Esophagus muscularis mucosa (tissue), 4 donors: Measurements from ENCODE around the gene DPY19L3. TPM values are rescaled to one million over a fixed set of nuclear protein-coding genes. Genes with fewer than 3 reads are reported as not detected.
"Not testable (repeated sequence)": the region's sequence is repeated elsewhere in the genome, so short reads cannot be mapped to it uniquely, and the experiment has no call there.

Experiments
- DNase-seq: peaks from one replicate; pipeline ENCODE4 v3.0.0-alpha.2; 2017; ENCODE audit errors: extremely low spot score
- H3K27ac ChIP-seq, 4 donors: fragments of 200-600 bp; sonication (generic); replicated peaks in 1 of 4; 1 replicate in 3 of 4; 2 replicates in 1 of 4; pipeline ENCODE4 v1.5.1; 2016 to 2019; ENCODE audit warnings: mild to moderate bottlenecking in 1 of 4
- H3K27me3 ChIP-seq, 4 donors: fragments of 200-600 bp; sonication (generic); one replicate each; pipeline versions ENCODE4 v1.5.1 to v1.6.0; 2016 to 2019
- H3K36me3 ChIP-seq, 4 donors: fragments of 200-600 bp; sonication (generic); one replicate each; pipeline ENCODE4 v1.5.1; 2016 to 2019
- H3K4me1 ChIP-seq, 4 donors: fragments of 200-600 bp; sonication (generic); one replicate each; pipeline ENCODE4 v1.5.1; 2016 to 2019
- H3K4me3 ChIP-seq, 4 donors: fragments of 200-600 bp; sonication (generic); 1 replicate in 2 of 4; 2 replicates in 2 of 4; pipeline ENCODE4 v1.5.1; 2016 to 2019; ENCODE audit warnings: mild to moderate bottlenecking in 4 of 4, moderate library complexity in 1 of 4
- H3K9me3 ChIP-seq, 4 donors: fragments of 200-600 bp; sonication (generic); 1 replicate in 3 of 4; 2 replicates in 1 of 4; pipeline ENCODE4 v1.5.1; 2016 to 2019
- EP300 ChIP-seq: sonication (generic); formaldehyde crosslinking; IDR thresholded peaks from one replicate; pipeline ENCODE4 v1.6.1; 2017; ENCODE audit warnings: antibody characterized with exemption
- POLR2A ChIP-seq: fragments of 450-650 bp; IDR thresholded peaks from one replicate; pipeline ENCODE4 v1.6.1; 2017; ENCODE audit warnings: antibody characterized with exemption, moderate library complexity, mild to moderate bottlenecking, low read depth
- POLR2AphosphoS5 ChIP-seq, 2 donors: sonication (generic); formaldehyde crosslinking; IDR thresholded peaks; one replicate each; pipeline ENCODE4 v1.6.1; 2017; ENCODE audit warnings: antibody characterized with exemption in 2 of 2
- WGBS: methylation state at CpG from one replicate; pipeline ENCODE4 v1.1.5; 2018; 5-methylcytosine and 5-hydroxymethylcytosine counted together
- intact Hi-C: fragments of 100-400 bp; cut with DNase I; formaldehyde crosslinking; loops from one replicate; pipeline ENCODE4 v1.15.1; 2023
- total RNA-seq, 4 donors: library from RNA; depleted of rRNA; stranded (reverse); fragments of >200 nt; gene quantifications; one replicate each; pipeline versions ENCODE4 v1.1.0 to v1.2.1, GENCODE V29; 2016
- TF ChIP-seq, protein P1 (sequence below), 3 experiments: fragments of 200-600 bp in 2 of 3; fragments of 450-650 bp in 1 of 3; sonication (generic) in 2 of 3; IDR thresholded peaks; one replicate each; pipeline ENCODE4 v1.5.1; 2017 to 2019; ENCODE audit warnings: antibody characterized with exemption in 3 of 3, mild to moderate bottlenecking in 2 of 3, moderate library complexity in 1 of 3

DPY19L3 gene
- total RNA-seq, 4 donors from 2014 or later, result 13.6 to 16.4 (median 14.6) TPM

DNA sequence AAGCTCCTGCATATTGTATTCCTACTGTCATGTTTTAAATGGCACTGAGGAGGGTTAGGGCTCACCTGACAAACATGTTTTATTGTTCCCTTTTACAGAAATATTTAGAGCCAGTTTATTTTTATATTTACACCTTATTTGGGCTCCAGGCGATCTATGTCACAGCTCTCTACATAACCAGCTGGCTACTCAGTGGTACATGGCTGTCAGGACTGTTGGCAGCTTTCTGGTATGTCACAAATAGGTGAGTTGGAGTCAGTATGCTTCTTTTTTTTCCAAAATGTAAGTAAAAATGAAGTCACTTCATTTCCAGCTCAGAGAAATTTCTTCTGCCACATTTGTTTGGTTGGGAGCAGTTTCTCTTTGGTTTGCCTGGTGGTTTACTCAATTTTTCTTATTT is 31.5 kb downstream of the DPY19L3 start:
- H3K27me3 ChIP-seq, result no peaks in the 10 kb centered on the region
- intact Hi-C loops, result no loop called here
- no peaks in the 10 kb centered on the region for H3K9me3 ChIP-seq
- TF ChIP-seq POLR2AphosphoS5 (IDR thresholded peaks at IDR 0.05) (no peak), EP300 (no peak), POLR2A (no peak)
- TF ChIP-seq, protein P1, sequence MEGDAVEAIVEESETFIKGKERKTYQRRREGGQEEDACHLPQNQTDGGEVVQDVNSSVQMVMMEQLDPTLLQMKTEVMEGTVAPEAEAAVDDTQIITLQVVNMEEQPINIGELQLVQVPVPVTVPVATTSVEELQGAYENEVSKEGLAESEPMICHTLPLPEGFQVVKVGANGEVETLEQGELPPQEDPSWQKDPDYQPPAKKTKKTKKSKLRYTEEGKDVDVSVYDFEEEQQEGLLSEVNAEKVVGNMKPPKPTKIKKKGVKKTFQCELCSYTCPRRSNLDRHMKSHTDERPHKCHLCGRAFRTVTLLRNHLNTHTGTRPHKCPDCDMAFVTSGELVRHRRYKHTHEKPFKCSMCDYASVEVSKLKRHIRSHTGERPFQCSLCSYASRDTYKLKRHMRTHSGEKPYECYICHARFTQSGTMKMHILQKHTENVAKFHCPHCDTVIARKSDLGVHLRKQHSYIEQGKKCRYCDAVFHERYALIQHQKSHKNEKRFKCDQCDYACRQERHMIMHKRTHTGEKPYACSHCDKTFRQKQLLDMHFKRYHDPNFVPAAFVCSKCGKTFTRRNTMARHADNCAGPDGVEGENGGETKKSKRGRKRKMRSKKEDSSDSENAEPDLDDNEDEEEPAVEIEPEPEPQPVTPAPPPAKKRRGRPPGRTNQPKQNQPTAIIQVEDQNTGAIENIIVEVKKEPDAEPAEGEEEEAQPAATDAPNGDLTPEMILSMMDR (IDR thresholded peaks at IDR 0.05), result no peak
- no peak overlapping the region for H3K4me3 ChIP-seq
- H3K27ac ChIP-seq, result no peak overlapping the region
- DNase-seq, result no peak
- H3K36me3 ChIP-seq, result peaks cover 0 to 49% (median 19%) of the 10 kb centered on the region in 4 donors
- WGBS, result 91% methylated on average over 1 of the region's 1 CpG
- no peaks in the 10 kb centered on the region for H3K4me1 ChIP-seq

DNA sequence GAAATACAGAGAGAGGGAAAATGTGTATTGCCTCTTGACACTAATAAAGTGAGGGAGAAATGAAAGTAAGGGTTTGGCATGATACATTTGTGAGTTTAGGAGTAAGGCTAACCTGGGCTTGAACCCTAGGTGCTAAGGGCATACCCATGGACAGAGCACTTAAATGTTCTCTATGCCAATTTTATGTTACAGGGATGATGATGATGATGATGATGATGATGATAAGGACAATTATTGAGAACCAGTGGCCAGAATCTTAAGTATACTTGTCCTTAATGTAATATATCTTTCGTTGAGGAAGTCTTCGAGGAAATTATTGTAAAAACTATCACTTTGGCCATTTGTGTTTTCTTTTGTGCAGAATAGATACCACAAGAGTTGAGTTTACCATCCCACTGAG is 33.2 kb downstream of the DPY19L3 start:
- no peak for DNase-seq
- TF ChIP-seq POLR2AphosphoS5 (IDR thresholded peaks at IDR 0.05) (no peak), POLR2A (no peak), EP300 (no peak)
- TF ChIP-seq, protein P1 (IDR thresholded peaks at IDR 0.05), result no peak
- 97% methylated on average over 2 of the region's 2 CpGs for WGBS
- H3K4me1 ChIP-seq, result no peaks in the 10 kb centered on the region
- no peaks in the 10 kb centered on the region for H3K27me3 ChIP-seq
- no peaks in the 10 kb centered on the region for H3K9me3 ChIP-seq
- H3K27ac ChIP-seq, result no peak overlapping the region
- H3K4me3 ChIP-seq, result no peak overlapping the region
- peaks cover 0 to 63% (median 25%) of the 10 kb centered on the region in 4 donors for H3K36me3 ChIP-seq
- intact Hi-C loops, result no loop called here

DNA sequence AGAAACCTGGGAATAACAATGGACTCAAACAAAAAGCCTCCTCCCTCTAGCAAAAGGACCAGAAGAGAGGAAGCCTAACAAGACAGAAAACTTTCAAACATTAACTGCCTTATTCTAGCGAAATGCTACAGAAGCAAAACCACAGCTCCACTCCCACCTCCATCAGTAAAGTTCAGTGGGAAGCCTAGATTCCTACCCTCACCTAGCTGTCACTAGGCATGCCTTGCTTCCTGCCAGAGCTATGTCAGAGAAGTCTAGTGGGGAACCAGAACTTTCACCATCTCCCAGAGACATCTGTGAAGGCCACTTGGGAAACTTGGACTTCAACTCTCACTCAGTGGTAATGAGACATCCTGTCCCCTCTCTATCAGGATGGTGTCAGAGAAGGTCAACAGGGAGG is 37.1 kb downstream of the DPY19L3 start:
- no peak overlapping the region for H3K4me3 ChIP-seq
- intact Hi-C loops, result no loop called here
- no peak for TF ChIP-seq POLR2A
- TF ChIP-seq POLR2AphosphoS5 (IDR thresholded peaks at IDR 0.05), result no peak
- TF ChIP-seq, protein P1 (IDR thresholded peaks at IDR 0.05), result no peak
- TF ChIP-seq EP300, result no peak
- no peaks in the 10 kb centered on the region for H3K9me3 ChIP-seq
- H3K27ac ChIP-seq, result no peak overlapping the region
- peaks cover 0 to 40% (median 15%) of the 10 kb centered on the region in 4 donors for H3K36me3 ChIP-seq
- 100% methylated on average over 1 of the region's 1 CpG for WGBS
- no peak for DNase-seq
- H3K27me3 ChIP-seq, result no peaks in the 10 kb centered on the region
- H3K4me1 ChIP-seq, result no peaks in the 10 kb centered on the region

DNA sequence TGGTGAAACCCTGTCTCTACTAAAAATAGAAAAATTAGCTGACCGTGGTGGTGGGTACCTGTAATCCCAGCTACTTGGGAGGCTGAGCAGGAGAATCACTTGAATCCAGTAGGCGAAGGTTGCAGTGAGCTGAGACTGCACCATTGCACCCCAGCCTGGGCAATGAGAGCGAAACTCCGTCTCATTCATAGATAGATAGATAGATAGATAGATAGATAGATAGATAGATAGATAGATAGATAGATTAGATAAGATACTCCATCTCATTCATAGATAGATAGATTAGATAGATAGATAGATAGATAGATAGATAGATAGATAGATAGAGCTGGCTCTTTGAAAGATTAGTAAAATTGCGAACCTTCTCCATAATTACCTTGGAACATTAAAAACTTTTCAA is 42.0 kb downstream of the DPY19L3 start:
- H3K27me3 ChIP-seq, H3K27ac ChIP-seq, H3K4me3 ChIP-seq, H3K9me3 ChIP-seq, intact Hi-C loops, H3K4me1 ChIP-seq, DNase-seq: not testable (repeated sequence)
- 98% methylated on average over 5 of the region's 5 CpGs for WGBS
- H3K36me3 ChIP-seq, result peaks cover 0 to 17% (median 8%) of the 10 kb centered on the region in 4 donors

DNA sequence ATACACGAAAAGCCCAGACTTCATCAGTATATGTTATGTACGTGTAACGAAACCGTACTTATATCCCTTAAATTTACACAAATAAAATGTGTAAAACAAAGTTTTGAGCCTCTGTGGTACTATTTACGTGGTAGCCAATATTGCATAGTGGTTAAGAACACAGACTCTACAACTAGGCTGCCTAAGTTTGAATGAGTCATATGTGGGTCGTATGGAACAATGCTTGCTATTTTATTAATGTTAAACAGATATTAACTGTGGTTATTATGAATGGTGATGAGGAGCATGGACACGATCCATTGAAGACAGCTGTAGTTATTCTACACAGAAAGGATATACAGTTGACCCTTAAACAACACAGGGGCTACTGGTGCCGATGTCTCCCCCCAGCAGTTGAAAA is 42.5 kb downstream of the DPY19L3 start:
- Histone ChIP-seq H3K4me1 (no peaks in the 10 kb centered on the region), H3K27me3 (no peaks in the 10 kb centered on the region), H3K4me3 (no peak overlapping the region), H3K36me3 (peaks cover 0 to 12% (median 5%) of the 10 kb centered on the region in 4 donors), H3K9me3 (no peaks in the 10 kb centered on the region), H3K27ac (no peak overlapping the region)
- intact Hi-C loops, result no loop called here
- 92% methylated on average over 8 of the region's 8 CpGs for WGBS
- no peak for DNase-seq
- TF ChIP-seq, protein P1 (IDR thresholded peaks at IDR 0.05), result no peak
- no peak for TF ChIP-seq EP300
- TF ChIP-seq POLR2A, result no peak
- no peak for TF ChIP-seq POLR2AphosphoS5 (IDR thresholded peaks at IDR 0.05)
